HEK293 (cell line): Measurements from ENCODE around the gene NMD3.

Experiments used
- KLF10 ChIP-seq: fragments of 450-650 bp; IDR thresholded peaks from 2 replicates; pipeline ENCODE4 v1.5.1; 2018; ENCODE audit warnings: missing biosample characterization, mild to moderate bottlenecking, missing genetic modification characterization
- WT1 ChIP-seq: fragments of 450-650 bp; formaldehyde crosslinking; IDR thresholded peaks from 2 replicates; pipeline ENCODE4 v1.5.1; 2016; ENCODE audit warnings: missing biosample characterization, missing genetic modification characterization
- ZNF138 ChIP-seq: fragments of 450-650 bp; formaldehyde crosslinking; IDR thresholded peaks from 2 replicates; pipeline ENCODE4 v1.5.1; 2016; ENCODE audit warnings: missing biosample characterization, missing genetic modification characterization, borderline replicate concordance
- ZNF324 ChIP-seq: fragments of 450-650 bp; formaldehyde crosslinking; IDR thresholded peaks from 2 replicates; pipeline ENCODE4 v1.5.1; 2016; ENCODE audit warnings: missing biosample characterization, missing genetic modification characterization
- ZSCAN30 ChIP-seq: fragments of 450-650 bp; IDR thresholded peaks from 2 replicates; pipeline ENCODE4 v1.5.1; 2018; ENCODE audit warnings: missing biosample characterization, mild to moderate bottlenecking, missing genetic modification characterization, moderate library complexity
- TF ChIP-seq, protein P1 (sequence below): fragments of 450-650 bp; formaldehyde crosslinking; IDR thresholded peaks from 2 replicates; pipeline ENCODE4 v1.5.1; 2016; ENCODE audit warnings: missing biosample characterization, missing genetic modification characterization
- TF ChIP-seq, protein P2 (sequence below): fragments of 450-650 bp; formaldehyde crosslinking; IDR thresholded peaks from 2 replicates; pipeline ENCODE4 v1.5.1; 2016; ENCODE audit warnings: missing biosample characterization, missing genetic modification characterization
- TF ChIP-seq, protein P3 (sequence below): fragments of 450-650 bp; formaldehyde crosslinking; IDR thresholded peaks from 2 replicates; pipeline ENCODE4 v1.5.1; 2016; ENCODE audit warnings: missing biosample characterization, missing genetic modification characterization

DNA sequence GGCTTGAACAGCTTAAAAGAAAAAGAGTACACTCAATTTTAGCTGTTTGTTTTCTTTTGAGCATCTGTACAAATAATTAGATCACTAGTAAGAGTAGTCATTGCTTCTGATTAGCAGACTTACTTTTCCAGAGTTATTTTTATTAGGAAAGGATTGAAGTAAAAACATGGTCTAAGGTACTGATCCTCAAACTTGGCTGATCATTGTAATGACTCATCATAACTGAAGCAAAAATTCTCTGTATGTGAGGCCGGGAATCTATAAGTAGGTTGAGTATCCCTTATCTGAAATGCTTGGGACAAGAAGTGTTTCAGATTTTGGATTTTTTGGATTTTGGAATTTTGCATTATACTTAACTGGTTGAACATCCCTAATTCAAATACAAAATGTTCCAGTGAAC lies 12.4 kb downstream of the NMD3 start:
- TF ChIP-seq, protein P1, sequence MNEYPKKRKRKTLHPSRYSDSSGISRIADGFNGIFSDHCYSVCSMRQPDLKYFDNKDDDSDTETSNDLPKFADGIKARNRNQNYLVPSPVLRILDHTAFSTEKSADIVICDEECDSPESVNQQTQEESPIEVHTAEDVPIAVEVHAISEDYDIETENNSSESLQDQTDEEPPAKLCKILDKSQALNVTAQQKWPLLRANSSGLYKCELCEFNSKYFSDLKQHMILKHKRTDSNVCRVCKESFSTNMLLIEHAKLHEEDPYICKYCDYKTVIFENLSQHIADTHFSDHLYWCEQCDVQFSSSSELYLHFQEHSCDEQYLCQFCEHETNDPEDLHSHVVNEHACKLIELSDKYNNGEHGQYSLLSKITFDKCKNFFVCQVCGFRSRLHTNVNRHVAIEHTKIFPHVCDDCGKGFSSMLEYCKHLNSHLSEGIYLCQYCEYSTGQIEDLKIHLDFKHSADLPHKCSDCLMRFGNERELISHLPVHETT (tag by site-specific recombination) = no peak
- TF ChIP-seq WT1 (tag by site-specific recombination) = no peak
- no peak for TF ChIP-seq ZNF324 (tag by site-specific recombination)
- TF ChIP-seq, protein P2, sequence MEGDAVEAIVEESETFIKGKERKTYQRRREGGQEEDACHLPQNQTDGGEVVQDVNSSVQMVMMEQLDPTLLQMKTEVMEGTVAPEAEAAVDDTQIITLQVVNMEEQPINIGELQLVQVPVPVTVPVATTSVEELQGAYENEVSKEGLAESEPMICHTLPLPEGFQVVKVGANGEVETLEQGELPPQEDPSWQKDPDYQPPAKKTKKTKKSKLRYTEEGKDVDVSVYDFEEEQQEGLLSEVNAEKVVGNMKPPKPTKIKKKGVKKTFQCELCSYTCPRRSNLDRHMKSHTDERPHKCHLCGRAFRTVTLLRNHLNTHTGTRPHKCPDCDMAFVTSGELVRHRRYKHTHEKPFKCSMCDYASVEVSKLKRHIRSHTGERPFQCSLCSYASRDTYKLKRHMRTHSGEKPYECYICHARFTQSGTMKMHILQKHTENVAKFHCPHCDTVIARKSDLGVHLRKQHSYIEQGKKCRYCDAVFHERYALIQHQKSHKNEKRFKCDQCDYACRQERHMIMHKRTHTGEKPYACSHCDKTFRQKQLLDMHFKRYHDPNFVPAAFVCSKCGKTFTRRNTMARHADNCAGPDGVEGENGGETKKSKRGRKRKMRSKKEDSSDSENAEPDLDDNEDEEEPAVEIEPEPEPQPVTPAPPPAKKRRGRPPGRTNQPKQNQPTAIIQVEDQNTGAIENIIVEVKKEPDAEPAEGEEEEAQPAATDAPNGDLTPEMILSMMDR (tag by site-specific recombination) = no peak
- TF ChIP-seq, protein P3, sequence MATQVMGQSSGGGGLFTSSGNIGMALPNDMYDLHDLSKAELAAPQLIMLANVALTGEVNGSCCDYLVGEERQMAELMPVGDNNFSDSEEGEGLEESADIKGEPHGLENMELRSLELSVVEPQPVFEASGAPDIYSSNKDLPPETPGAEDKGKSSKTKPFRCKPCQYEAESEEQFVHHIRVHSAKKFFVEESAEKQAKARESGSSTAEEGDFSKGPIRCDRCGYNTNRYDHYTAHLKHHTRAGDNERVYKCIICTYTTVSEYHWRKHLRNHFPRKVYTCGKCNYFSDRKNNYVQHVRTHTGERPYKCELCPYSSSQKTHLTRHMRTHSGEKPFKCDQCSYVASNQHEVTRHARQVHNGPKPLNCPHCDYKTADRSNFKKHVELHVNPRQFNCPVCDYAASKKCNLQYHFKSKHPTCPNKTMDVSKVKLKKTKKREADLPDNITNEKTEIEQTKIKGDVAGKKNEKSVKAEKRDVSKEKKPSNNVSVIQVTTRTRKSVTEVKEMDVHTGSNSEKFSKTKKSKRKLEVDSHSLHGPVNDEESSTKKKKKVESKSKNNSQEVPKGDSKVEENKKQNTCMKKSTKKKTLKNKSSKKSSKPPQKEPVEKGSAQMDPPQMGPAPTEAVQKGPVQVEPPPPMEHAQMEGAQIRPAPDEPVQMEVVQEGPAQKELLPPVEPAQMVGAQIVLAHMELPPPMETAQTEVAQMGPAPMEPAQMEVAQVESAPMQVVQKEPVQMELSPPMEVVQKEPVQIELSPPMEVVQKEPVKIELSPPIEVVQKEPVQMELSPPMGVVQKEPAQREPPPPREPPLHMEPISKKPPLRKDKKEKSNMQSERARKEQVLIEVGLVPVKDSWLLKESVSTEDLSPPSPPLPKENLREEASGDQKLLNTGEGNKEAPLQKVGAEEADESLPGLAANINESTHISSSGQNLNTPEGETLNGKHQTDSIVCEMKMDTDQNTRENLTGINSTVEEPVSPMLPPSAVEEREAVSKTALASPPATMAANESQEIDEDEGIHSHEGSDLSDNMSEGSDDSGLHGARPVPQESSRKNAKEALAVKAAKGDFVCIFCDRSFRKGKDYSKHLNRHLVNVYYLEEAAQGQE (tag by site-specific recombination) = no peak
- no peak for TF ChIP-seq ZSCAN30 (tag by site-specific recombination)
- TF ChIP-seq ZNF138 = no peak
- TF ChIP-seq KLF10 = no peak
